H1 (cell line): Measurements from ENCODE around the gene MLPH. TPM values are rescaled to one million over a fixed set of nuclear protein-coding genes. Genes with fewer than 3 reads are reported as not detected.

Source experiments
- ATF3 ChIP-seq: IDR thresholded peaks from 2 replicates; pipeline ENCODE4 v1.6.1; 2011; ENCODE audit warnings: low read depth, mild to moderate bottlenecking, low read length; ENCODE audit not compliant: insufficient read depth
- KDM5A ChIP-seq: fragments of 200-600 bp; IDR thresholded peaks from 2 replicates; pipeline ENCODE4 v1.7.1; 2012; ENCODE audit warnings: mild to moderate bottlenecking, low read length, inconsistent platforms, mixed read lengths
- POLR2AphosphoS5 ChIP-seq: IDR thresholded peaks from 2 replicates; pipeline ENCODE4 v1.6.1; 2011; ENCODE audit warnings: low read depth, low read length
- TEAD4 ChIP-seq: IDR thresholded peaks from 2 replicates; pipeline ENCODE4 v1.6.1; 2012; ENCODE audit warnings: low read depth, low read length, inconsistent platforms, mixed read lengths
- polyA plus RNA-seq, 7 experiments: library from polyadenylated mRNA; depleted of rRNA in 3 of 7; stranded (reverse) in 5 of 7; unstranded in 2 of 7; fragments of >200 nt in 5 of 7; fragments of 200-250 nt in 2 of 7; gene quantifications; 1 replicate in 5 of 7; 2 replicates in 1 of 7; 4 replicates in 1 of 7; pipeline versions ENCODE4 v1.2.1 to v1.2.3, GENCODE V29; 2011 to 2013; ENCODE audit warnings: missing spikeins in 2 of 7, mixed read lengths in 2 of 7
- total RNA-seq: library from RNA; stranded (reverse); fragmentation: NEBNext Ultra II Directional; extraction: Animal tissue kit (Norgen Biotek cat#: 25700); gene quantifications from 2 replicates; pipeline ENCODE4 v1.2.1, GENCODE V29; 2021

The MLPH gene
- total and polyA plus RNA-seq, 2 of the 8 experiments (the other 6 are each of a cell fraction or from before 2014, with no cell fraction given), result 12.7 to 17.0 TPM

DNA sequence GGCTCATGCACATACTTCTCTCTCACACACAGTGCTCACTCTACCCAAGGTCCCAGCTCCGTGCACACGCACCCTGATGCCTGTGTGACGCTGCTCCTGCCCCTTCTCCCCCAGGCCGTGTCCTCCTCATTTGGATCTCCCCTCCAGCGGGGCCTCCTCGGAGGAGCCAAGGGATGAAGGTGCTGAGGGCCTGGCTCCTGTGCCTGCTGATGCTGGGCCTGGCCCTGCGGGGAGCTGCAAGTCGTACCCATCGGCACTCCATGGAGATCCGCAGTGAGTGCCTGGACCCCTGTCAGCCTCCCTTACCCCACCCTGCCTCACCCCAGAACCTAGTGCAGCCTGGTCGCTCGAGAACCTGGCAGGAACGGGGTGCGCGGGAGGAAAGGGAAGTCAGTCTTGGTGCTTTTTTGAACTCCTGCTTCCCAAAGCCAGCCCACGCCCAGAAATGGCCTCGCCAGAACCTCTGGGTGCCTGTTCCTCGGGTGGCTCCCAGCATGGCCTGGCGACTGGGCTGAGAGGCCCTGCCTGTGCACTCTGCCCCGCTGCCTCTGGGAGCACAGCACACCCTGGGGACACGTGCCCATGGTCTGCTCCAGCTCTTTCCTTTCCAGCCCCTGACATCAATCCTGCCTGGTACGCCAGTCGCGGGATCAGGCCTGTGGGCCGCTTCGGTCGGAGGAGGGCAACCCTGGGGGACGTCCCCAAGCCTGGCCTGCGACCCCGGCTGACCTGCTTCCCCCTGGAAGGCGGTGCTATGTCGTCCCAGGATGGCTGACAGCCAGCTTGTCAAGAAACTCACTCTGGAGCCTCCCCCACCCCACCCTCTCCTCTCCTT lies 79.6 kb downstream of the MLPH start, which contains the start of gene PRLH (continued):
- TF ChIP-seq KDM5A, result no peak
- no peak for TF ChIP-seq POLR2AphosphoS5
- no peak for TF ChIP-seq ATF3
- no peak for TF ChIP-seq TEAD4
